Measurements from ENCODE around the gene C1orf53. TPM values are rescaled to one million over a fixed set of nuclear protein-coding genes. Genes with fewer than 3 reads are reported as not detected.

Gene C1orf53
- total and polyA plus RNA-seq, 2 of the 4 experiments (the other 2 are of a cell fraction), result 4.8 to 7.0 TPM

DNA sequence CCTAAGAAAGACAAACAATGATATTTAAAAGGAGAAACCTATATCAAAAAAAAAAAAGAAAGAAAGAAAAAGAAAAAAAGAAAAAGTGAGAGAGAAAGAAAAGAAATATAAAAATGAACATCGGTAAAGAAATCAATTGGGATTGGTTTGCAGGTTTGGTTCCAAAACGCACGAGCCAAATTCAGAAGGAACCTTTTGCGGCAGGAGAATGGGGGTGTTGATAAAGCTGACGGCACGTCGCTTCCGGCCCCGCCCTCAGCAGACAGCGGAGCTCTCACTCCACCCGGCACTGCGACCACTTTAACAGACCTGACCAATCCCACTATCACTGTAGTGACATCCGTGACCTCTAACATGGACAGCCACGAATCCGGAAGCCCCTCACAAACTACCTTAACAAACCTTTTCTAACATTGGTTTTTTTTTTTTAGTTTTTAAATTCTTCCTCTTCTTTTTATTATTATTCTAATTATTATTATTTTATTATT, 26.5 kb downstream of the C1orf53 start:
- POLR2A ChIA-PET (ENCODE audit: unreplicated experiment), result interaction anchor here (0.7 kb wide), 1 partner anchor 95 kb away, joined by 3 read pairs; no protein-coding TSS in a partner anchor
- Histone ChIP-seq H3K23ac (ENCODE audit: low read depth, low read length) (peak overlapping the region; percentile 52; the same call in 1 of the 2 replicates), H4K91ac (ENCODE audit: insufficient read depth, low read depth, low read length) (no peak overlapping the region), H3K27me3 (ENCODE audit: control insufficient read depth, insufficient read depth, low read length) (peaks cover 16% of the 10 kb centered on the region), H2BK5ac (ENCODE audit: low read depth, low read length, poor library complexity, severe bottlenecking) (no peak overlapping the region), H2AK9ac (replicated peaks; ENCODE audit: low read depth, low read length, poor library complexity) (no peak overlapping the region), H3K9me3 (ENCODE audit: control insufficient read depth, insufficient read depth, low read length) (no peaks in the 10 kb centered on the region), H3K36me3 (ENCODE audit: control insufficient read depth, insufficient read depth, low read length) (no peaks in the 10 kb centered on the region), H3K56ac (ENCODE audit: extremely low read depth, insufficient read depth, low read length) (peak overlapping the region; percentile 67), H3K18ac (ENCODE audit: low read depth, low read length) (no peak overlapping the region; the same call in 1 of the 2 replicates), H3K14ac (replicated peaks; ENCODE audit: low read depth, low read length) (peak overlapping the region; percentile 50; the same call in 1 of the 2 replicates), H3K27ac (ENCODE audit: insufficient read depth, low read length) (no peak overlapping the region), H3K4me3 (ENCODE audit: insufficient read depth, low read depth, low read length) (peak overlapping the region; percentile 45), H3K9me1 (ENCODE audit: insufficient read depth, low read length) (no peaks in the 10 kb centered on the region), H3K4me2 (ENCODE audit: low read depth, low read length) (peak overlapping the region; percentile 98), H4K8ac (ENCODE audit: low read depth in 2 of 2, low read length in 2 of 2) (peak overlapping the region in 1 of 2 experiments; percentile 94; a peak in 2 of 4 replicates), H2BK15ac (ENCODE audit: low read depth, low read length) (no peak overlapping the region), H3K9ac (ENCODE audit: low read depth, low read length) (no peak overlapping the region), H2AK5ac (ENCODE audit: low read depth, low read length) (no peak overlapping the region), H4K5ac (ENCODE audit: low read depth, low read length) (no peak overlapping the region), H2BK120ac (ENCODE audit: low read depth, low read length) (peak overlapping the region; percentile 26), H2BK20ac (ENCODE audit: low read depth, low read length) (no peak overlapping the region), H3K4me1 (ENCODE audit: control insufficient read depth, insufficient read depth, low read length) (no peaks in the 10 kb centered on the region), H2AFZ (replicated peaks; ENCODE audit: low read length, poor library complexity) (peak overlapping the region; percentile 92), H4K20me1 (ENCODE audit: insufficient read depth, low read length) (no peaks in the 10 kb centered on the region), H3K4ac (ENCODE audit: low read depth, low read length) (no peak overlapping the region), H3K79me1 (ENCODE audit: low read depth in 1 of 2, low read length in 2 of 2) (no peaks in the 10 kb centered on the region)
- in situ Hi-C loops (cut with MboI; ENCODE audit: low sequenced_read_pairs) (no loop called here), dilution Hi-C loops (cut with HindIII; ENCODE audit: low sequenced_read_pairs, unreplicated experiment) (no loop called here), intact Hi-C loops (cut with micrococcal nuclease) (no loop called here)
- BruUV-seq (replicated peaks), result no TSS peak
- no peak for DNase-seq
- 20% methylated on average over 2 of the region's 15 CpGs; no CpG with 5 or more reads in 1 of the 2 experiments for WGBS, 2 experiments (ENCODE audit: extremely low coverage in 2 of 2, insufficient read length in 1 of 2)
- TF ChIP-seq ELK1 (IDR thresholded peaks at IDR 0.05; ENCODE audit: borderline replicate concordance, low read depth, low read length), result no peak
- TF ChIP-seq MXI1 (IDR thresholded peaks at IDR 0.05; ENCODE audit: borderline replicate concordance, low read depth, low read length), result no peak
- TF ChIP-seq FOS (IDR thresholded peaks at IDR 0.05; ENCODE audit: low read depth, low read length), result no peak
- TF ChIP-seq CTCF (conservative IDR thresholded peaks at IDR 0.05; ENCODE audit: low read depth, low read length), result no peak
- TF ChIP-seq NFE2L2 (IDR thresholded peaks at IDR 0.05; ENCODE audit: low read depth, low read length), result no peak
- TF ChIP-seq USF2 (IDR thresholded peaks at IDR 0.05; ENCODE audit: low read depth, low read length), result no peak
- TF ChIP-seq BHLHE40 (IDR thresholded peaks at IDR 0.05; ENCODE audit: low read depth, low read length), result no peak
- TF ChIP-seq RCOR1 (IDR thresholded peaks at IDR 0.05; ENCODE audit: insufficient replicate concordance, low read length), result no peak
- TF ChIP-seq SMC3 (IDR thresholded peaks at IDR 0.05; ENCODE audit: low read depth, low read length), result no peak
- no peak for TF ChIP-seq MAFK (IDR thresholded peaks at IDR 0.05; ENCODE audit: low read depth, low read length)
- no peak for ATAC-seq (ENCODE audit: low read depth)
- CTCF ChIA-PET, result interaction anchor here (0.6 kb wide), 2 partner anchors 9 to 410 kb away, joined by 3 to 4 read pairs; no protein-coding TSS in a partner anchor
